NCI-H82 treated with DMSO at 0.1 percent for 48 hours (cell line): Measurements from ENCODE around the gene XRCC4.

Experiments
- DNase-seq: peaks from one replicate; lab custom pipeline; 2025; ENCODE audit not compliant: unreplicated experiment; lab: John Stamatoyannopoulos, UW

Gene XRCC4

DNA sequence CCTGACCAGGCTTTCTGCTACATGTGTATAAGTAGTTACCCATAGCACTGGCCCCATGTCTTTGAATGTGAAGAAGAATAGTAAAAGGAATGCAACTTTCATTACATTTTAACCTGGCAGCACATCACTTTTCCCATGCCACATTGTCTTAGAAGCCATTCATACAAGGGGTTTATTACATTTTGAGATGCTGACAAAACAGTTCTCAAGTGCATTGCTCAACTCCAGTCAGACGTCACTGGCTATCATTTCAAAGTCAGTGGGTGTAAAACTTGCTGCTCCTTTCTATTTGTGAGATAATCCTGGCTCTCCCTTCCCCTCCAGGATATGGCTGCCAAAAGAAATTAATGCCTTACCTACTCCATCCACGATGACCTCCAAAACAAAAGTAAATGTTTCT is 297.2 kb downstream of the XRCC4 start:
- no peak for DNase-seq

DNA sequence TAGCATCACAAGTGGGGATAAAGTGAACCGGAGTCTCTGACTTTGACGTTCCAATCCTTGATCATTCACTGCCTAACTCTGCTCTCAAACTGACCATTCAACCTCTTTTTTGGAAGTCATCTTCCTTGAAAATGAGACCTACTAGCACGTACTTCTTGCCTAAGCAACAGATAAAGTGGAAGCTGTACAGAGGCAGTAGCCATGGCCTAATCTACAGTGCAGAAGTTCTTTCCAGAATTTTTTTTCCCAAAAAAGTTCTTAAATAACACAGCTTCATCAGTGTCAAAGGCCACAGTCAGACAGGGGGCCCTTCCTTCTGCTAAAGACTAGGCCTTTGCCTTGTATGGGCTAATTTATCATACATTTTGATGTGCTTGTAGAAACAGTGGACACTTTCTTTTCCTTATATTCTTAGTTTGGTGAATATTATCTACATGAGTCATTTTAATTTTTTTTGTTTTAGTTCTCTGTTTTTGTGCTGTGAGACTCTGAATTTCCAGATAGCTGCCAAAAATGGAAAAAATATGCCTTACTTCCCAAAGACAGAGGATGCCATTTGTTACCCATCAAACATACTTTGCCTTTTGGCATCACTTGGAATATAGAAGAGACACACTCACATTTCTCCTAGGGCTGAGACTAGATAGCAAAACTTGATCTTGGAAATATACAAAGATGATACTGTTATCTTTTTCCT is 297.9 kb downstream of the XRCC4 start:
- no peak for DNase-seq

DNA sequence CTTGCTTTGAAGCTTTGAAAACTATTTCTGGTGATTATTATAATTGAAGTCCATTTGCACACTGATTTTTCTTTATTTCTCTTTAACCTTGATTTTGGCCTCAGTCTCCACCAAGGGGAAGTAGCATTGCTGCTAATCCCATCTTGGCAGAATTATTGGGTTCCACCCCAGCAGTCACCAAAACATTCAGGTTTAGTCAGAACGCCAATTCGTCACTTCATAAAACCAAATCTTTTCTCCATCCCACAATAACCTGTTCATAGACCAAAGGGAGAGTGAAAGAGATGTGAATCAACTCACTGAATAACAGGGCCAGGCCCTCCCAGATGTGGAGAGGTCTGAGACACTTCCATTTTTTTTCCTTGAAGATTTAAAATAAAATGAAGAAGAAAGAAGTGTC is 299.1 kb downstream of the XRCC4 start:
- no peak for DNase-seq

DNA sequence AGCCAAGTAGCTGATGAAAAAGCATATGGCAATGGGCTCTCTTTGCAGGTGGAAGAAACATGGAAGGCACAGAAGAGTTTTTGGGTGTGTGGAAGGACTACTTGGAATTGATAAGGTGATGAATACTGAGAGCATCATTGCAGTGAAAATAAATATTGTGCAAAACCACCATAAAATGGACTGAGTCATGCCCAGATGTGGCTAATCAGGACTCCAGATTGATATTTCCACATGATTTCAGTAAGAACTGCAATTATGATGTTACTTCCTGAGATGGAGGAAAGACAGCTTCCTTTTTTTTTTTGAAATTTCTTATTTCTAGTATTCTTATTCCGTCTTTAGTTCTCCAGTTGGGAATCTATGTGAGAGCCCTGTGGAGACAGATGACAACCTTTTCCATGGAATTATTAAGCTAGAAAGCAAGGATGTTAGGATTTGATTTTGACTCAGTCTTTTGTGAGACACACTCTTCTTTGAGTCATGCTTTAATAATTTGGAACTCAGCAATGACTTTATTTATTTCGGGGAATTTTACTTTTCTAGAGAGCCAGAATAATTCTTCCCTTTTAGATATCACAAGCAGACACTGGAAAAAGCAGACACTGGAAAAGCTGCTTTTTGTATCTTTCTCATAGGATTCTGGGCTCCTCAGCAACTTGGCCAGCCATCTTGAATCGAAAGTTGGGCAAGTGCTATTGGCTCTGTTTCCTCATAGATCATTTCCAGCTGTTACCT is 300.0 kb downstream of the XRCC4 start:
- DNase-seq, result no peak

- no peak for DNase-seq
These were observed 301.4 kb downstream of the XRCC4 start for GRCh38 chr5:83378624-83379289.

GRCh38 chr5:83385812-83386211 is 308.5 kb downstream of the XRCC4 start:
- no peak for DNase-seq

DNA sequence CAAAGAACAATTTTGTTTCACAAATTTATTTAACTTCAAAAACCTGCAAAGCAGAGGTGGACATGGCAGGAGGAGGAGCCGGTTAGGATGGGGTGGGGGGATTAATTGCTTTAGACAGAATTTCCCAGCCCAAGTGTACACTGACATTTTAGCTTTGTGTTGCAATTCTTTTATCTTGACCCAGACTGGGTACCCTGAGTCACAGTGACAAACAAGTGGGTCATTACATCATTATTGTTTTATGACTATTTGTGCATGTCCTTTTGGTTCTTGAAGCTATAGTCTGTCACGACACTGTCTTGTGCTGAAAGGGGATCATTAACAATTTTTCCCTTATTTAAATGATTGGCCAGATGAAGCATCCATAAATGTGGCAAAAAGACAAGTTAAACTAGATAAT is 309.7 kb downstream of the XRCC4 start:
- DNase-seq, result no peak

GRCh38 chr5:83388608-83389007 is 311.3 kb downstream of the XRCC4 start:
- no peak for DNase-seq

- DNase-seq, result no peak
These were observed 315.6 kb downstream of the XRCC4 start for GRCh38 chr5:83392766-83393503.

- DNase-seq, result no peak
These were observed 316.1 kb downstream of the XRCC4 start for GRCh38 chr5:83393504-83393866.

DNA sequence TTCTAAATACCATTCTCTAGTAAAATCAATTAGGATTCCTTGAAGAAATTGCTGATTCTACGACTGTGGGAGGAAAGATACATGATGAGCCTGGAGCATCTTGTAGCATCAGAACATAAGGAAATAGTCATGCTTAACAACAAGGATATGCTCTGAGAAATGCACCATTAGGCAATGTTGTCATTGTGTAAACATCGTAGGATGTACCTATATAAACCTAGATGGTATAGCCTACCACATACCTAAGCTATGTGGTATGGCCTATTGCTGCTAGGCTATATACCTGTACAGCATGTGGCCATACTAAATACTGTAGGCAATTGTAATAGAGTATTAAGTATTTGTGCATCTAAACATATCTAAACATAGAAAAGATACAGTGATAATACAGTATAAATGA is 316.8 kb downstream of the XRCC4 start:
- no peak for DNase-seq

DNA sequence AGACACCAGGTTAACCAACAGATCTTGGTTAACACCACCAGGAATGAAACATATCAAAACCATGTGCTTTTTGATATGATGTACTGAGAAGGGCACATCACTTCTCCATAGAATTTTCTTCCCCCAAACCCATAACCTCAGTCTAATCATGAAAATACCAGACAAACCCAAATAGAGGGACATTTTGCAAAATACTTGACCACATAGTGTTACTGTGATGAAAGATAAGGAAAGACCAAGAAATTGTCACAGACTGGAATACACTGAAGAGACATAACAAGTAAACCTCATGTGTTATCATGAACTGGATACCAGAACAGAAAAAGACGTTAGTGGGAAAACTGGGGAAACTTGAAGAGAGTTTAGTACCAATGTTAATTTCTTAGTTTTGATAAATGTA is 319.3 kb downstream of the XRCC4 start:
- no peak for DNase-seq

DNA sequence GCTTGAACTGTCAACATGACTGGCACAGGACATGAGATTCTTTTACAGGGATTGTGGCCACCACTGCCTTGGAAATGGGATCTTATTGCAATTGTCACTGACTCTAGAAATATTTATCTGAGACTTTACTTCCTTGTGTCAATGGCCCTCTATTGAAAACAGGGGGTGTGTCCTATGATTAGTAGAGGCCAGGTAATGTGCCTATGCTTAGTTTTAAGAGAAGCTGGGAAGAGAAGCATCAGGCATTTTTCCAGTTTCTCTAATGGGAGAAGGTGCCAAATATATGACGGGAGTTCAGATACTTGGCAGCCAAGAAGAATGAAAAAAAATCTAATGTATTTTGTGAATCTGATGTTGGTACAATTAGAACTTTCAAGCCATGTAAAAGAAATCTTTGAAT is 320.3 kb downstream of the XRCC4 start:
- DNase-seq, result no peak

- DNase-seq, result no peak
These were observed 322.9 kb downstream of the XRCC4 start for GRCh38 chr5:83400241-83400640.

DNA sequence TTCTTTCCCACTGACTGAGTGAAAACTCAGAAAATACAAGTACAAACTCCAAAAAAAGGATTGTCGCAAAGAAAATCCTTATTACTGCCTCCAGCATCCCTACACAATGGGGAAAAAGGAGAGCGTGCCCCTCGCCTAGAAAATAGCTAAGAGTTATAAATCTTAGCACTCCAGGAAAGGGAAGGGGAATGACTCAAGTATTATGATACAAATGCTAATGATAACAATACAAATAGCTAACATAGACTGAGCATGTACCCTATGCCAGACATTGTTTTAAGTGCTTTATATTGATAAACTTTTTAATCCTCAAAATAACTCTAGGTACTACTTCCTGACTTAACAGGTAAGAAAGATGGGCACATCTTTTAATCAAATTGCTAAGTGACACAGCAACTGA is 323.4 kb downstream of the XRCC4 start:
- no peak for DNase-seq

GRCh38 chr5:83401122-83401731 is 323.9 kb downstream of the XRCC4 start:
- DNase-seq, result no peak

DNA sequence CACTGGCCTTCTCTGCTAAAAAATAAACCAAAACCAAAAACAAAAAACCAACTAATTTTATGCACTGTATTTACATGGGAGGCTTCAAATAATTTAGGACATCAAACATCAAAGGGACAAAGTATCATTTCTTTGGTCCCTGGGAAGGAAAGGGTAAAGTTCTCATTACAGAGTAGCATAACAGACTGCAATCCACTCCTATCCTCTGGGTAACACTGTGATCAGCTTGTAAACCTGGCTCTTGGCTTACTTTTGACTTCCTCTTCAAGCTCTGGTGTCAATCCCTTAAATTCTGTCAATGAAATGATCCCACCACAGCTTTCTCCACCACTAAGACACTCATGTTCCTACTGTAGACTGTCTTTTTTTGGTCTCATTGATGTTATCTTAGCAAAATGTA is 324.4 kb downstream of the XRCC4 start:
- no peak for DNase-seq
